ENCODE measurements around the gene RNF112. TPM values are rescaled to one million over a fixed set of nuclear protein-coding genes. Genes with fewer than 3 reads are reported as not detected.

Gene RNF112
- total RNA-seq, 1 donor from 2014 or later = 0.36 TPM

GRCh38 chr17:19371259-19372010, 39.6 kb upstream of the RNF112 start:
- no peak overlapping the region for H3K9ac ChIP-seq (ENCODE audit: low read length)
- no peaks in the 10 kb centered on the region for H3K9me3 ChIP-seq (ENCODE audit: insufficient read depth, low read depth, low read length)
- H2AFZ ChIP-seq (ENCODE audit: low read depth, low read length) = no peak overlapping the region
- H3K4me2 ChIP-seq (ENCODE audit: low read length) = no peak overlapping the region
- Mint-ChIP-seq H3K9me3 (ENCODE audit: unreplicated experiment) (no peaks in the 10 kb centered on the region), H3K36me3 (ENCODE audit: low read depth, unreplicated experiment) (no peaks in the 10 kb centered on the region), H3K27ac (ENCODE audit: unreplicated experiment) (no peak overlapping the region), H3K4me1 (ENCODE audit: low read depth, unreplicated experiment) (peaks cover 8% of the 10 kb centered on the region), H3K4me3 (ENCODE audit: unreplicated experiment) (no peak overlapping the region), H3K27me3 (ENCODE audit: low read depth, unreplicated experiment) (peaks cover 2% of the 10 kb centered on the region)
- H3K4me1 ChIP-seq (ENCODE audit: insufficient read depth, low read length) = peaks cover 6% of the 10 kb centered on the region
- no peak for TF ChIP-seq EZH2 (IDR thresholded peaks at IDR 0.05; ENCODE audit: insufficient read depth, low read length)
- TF ChIP-seq CTCF (IDR thresholded peaks at IDR 0.05; ENCODE audit: insufficient read depth, low read depth, low read length) = no peak
- no peak for DNase-seq (ENCODE audit: low read depth)
- FAIRE-seq = no peak
- H3K27me3 ChIP-seq (ENCODE audit: insufficient read depth, low read length) = no peaks in the 10 kb centered on the region
- no peaks in the 10 kb centered on the region for H3K79me2 ChIP-seq (ENCODE audit: insufficient read depth, low read length)
- H4K20me1 ChIP-seq (ENCODE audit: insufficient read depth, low read length) = no peaks in the 10 kb centered on the region
- H3K4me3 ChIP-seq (ENCODE audit: insufficient read depth, low read depth, low read length) = no peak overlapping the region
- H3K27ac ChIP-seq (ENCODE audit: low read depth, low read length) = no peak overlapping the region
- no peaks in the 10 kb centered on the region for H3K36me3 ChIP-seq (ENCODE audit: insufficient read depth, low read length)

- no peaks in the 10 kb centered on the region for H3K9me3 Mint-ChIP-seq (ENCODE audit: unreplicated experiment)
- DNase-seq (ENCODE audit: low read depth) = no peak
- H3K36me3 Mint-ChIP-seq (ENCODE audit: low read depth, unreplicated experiment) = no peaks in the 10 kb centered on the region
- no peak overlapping the region for H3K4me3 Mint-ChIP-seq (ENCODE audit: unreplicated experiment)
- Histone ChIP-seq H3K4me3 (ENCODE audit: insufficient read depth, low read depth, low read length) (no peak overlapping the region), H3K27ac (ENCODE audit: low read depth, low read length) (no peak overlapping the region), H3K36me3 (ENCODE audit: insufficient read depth, low read length) (no peaks in the 10 kb centered on the region), H3K9ac (ENCODE audit: low read length) (no peak overlapping the region), H4K20me1 (ENCODE audit: insufficient read depth, low read length) (no peaks in the 10 kb centered on the region), H2AFZ (ENCODE audit: low read depth, low read length) (no peak overlapping the region), H3K9me3 (ENCODE audit: insufficient read depth, low read depth, low read length) (no peaks in the 10 kb centered on the region), H3K4me1 (ENCODE audit: insufficient read depth, low read length) (peaks cover 8% of the 10 kb centered on the region), H3K27me3 (ENCODE audit: insufficient read depth, low read length) (no peaks in the 10 kb centered on the region), H3K79me2 (ENCODE audit: insufficient read depth, low read length) (no peaks in the 10 kb centered on the region), H3K4me2 (ENCODE audit: low read length) (no peak overlapping the region)
- TF ChIP-seq EZH2 (IDR thresholded peaks at IDR 0.05; ENCODE audit: insufficient read depth, low read length) (no peak), CTCF (IDR thresholded peaks at IDR 0.05; ENCODE audit: insufficient read depth, low read depth, low read length) (no peak)
- H3K27me3 Mint-ChIP-seq (ENCODE audit: low read depth, unreplicated experiment) = no peaks in the 10 kb centered on the region
- H3K4me1 Mint-ChIP-seq (ENCODE audit: low read depth, unreplicated experiment) = peaks cover 8% of the 10 kb centered on the region
- H3K27ac Mint-ChIP-seq (ENCODE audit: unreplicated experiment) = no peak overlapping the region
- no peak for FAIRE-seq
Measured at GRCh38 chr17:19372011-19372370, 39.0 kb upstream of the RNF112 start.

GRCh38 chr17:19372439-19372838, 38.6 kb upstream of the RNF112 start:
- Histone ChIP-seq H4K20me1 (ENCODE audit: insufficient read depth, low read length) (no peaks in the 10 kb centered on the region), H3K4me1 (ENCODE audit: insufficient read depth, low read length) (peaks cover 10% of the 10 kb centered on the region), H3K9ac (ENCODE audit: low read length) (no peak overlapping the region), H2AFZ (ENCODE audit: low read depth, low read length) (no peak overlapping the region), H3K4me3 (ENCODE audit: insufficient read depth, low read depth, low read length) (no peak overlapping the region), H3K27me3 (ENCODE audit: insufficient read depth, low read length) (no peaks in the 10 kb centered on the region), H3K9me3 (ENCODE audit: insufficient read depth, low read depth, low read length) (no peaks in the 10 kb centered on the region), H3K4me2 (ENCODE audit: low read length) (no peak overlapping the region), H3K79me2 (ENCODE audit: insufficient read depth, low read length) (no peaks in the 10 kb centered on the region), H3K36me3 (ENCODE audit: insufficient read depth, low read length) (no peaks in the 10 kb centered on the region), H3K27ac (ENCODE audit: low read depth, low read length) (no peak overlapping the region)
- no peak overlapping the region for H3K4me3 Mint-ChIP-seq (ENCODE audit: unreplicated experiment)
- H3K4me1 Mint-ChIP-seq (ENCODE audit: low read depth, unreplicated experiment) = peaks cover 8% of the 10 kb centered on the region
- H3K9me3 Mint-ChIP-seq (ENCODE audit: unreplicated experiment) = no peaks in the 10 kb centered on the region
- H3K27ac Mint-ChIP-seq (ENCODE audit: unreplicated experiment) = no peak overlapping the region
- no peaks in the 10 kb centered on the region for H3K36me3 Mint-ChIP-seq (ENCODE audit: low read depth, unreplicated experiment)
- FAIRE-seq (no peak), DNase-seq (ENCODE audit: low read depth) (no peak)
- no peak for TF ChIP-seq EZH2 (IDR thresholded peaks at IDR 0.05; ENCODE audit: insufficient read depth, low read length)
- TF ChIP-seq CTCF (IDR thresholded peaks at IDR 0.05; ENCODE audit: insufficient read depth, low read depth, low read length) = no peak
- H3K27me3 Mint-ChIP-seq (ENCODE audit: low read depth, unreplicated experiment) = no peaks in the 10 kb centered on the region

All from astrocyte (in vitro differentiated cells and primary cell).